ENCODE measurements around the gene TMC6. TPM values are rescaled to one million over a fixed set of nuclear protein-coding genes. Genes with fewer than 3 reads are reported as not detected.

Gene TMC6
- total RNA-seq, result 10 to 100 TPM; 21.8 to 72.8 (median 51.3) TPM

DNA sequence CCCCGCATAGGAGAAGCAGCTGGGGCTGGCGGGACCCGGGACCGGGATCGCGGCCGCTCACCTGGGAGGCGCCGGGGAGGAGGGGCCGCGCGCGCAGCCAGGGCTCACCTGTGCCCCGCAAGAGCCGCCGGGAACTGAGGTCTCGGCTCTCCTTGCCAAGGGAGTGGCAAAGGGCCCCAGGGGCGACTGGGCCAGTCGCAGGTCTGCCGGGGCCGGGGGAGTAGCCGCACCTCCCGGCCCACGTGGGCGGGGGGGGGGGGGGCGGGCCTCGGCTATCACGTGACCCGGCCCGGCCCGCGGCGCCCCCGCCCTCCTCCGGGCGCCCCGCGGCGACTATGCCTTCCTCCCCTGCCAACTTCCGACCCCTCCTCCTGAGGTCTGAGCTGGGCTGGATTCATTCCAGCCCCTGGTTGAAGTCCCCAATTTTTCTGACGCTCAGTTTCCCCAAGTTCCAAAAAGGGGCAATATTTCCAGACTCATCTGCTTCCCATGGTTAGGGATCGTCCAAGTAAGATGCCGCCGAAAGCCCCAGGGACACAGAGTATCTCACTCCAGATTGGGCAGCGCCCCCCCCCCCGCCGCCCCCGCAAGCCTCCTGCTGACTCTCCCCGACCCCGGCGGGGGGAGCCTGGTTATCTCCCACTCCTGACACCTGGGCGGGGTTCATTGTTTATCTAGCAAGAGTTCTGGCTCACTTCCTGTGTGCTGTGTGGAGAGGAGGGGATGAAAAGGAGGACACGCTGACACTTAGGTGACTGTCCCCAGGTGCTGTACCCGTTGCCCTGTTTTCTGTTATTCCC, at the start of gene TMC6:
Gene TMC6 (minus strand): TSS at position 205 of the 800 bp plus-strand sequence. CDS start 1,923 bp downstream, outside the sequence.
- no peak for DNase-seq (ENCODE audit: low spot score)
- ATAC-seq (ENCODE audit: low FRiP score), result peak; percentile 4
- TF ChIP-seq, protein P1, sequence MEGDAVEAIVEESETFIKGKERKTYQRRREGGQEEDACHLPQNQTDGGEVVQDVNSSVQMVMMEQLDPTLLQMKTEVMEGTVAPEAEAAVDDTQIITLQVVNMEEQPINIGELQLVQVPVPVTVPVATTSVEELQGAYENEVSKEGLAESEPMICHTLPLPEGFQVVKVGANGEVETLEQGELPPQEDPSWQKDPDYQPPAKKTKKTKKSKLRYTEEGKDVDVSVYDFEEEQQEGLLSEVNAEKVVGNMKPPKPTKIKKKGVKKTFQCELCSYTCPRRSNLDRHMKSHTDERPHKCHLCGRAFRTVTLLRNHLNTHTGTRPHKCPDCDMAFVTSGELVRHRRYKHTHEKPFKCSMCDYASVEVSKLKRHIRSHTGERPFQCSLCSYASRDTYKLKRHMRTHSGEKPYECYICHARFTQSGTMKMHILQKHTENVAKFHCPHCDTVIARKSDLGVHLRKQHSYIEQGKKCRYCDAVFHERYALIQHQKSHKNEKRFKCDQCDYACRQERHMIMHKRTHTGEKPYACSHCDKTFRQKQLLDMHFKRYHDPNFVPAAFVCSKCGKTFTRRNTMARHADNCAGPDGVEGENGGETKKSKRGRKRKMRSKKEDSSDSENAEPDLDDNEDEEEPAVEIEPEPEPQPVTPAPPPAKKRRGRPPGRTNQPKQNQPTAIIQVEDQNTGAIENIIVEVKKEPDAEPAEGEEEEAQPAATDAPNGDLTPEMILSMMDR (IDR thresholded peaks at IDR 0.05), result no peak

DNA sequence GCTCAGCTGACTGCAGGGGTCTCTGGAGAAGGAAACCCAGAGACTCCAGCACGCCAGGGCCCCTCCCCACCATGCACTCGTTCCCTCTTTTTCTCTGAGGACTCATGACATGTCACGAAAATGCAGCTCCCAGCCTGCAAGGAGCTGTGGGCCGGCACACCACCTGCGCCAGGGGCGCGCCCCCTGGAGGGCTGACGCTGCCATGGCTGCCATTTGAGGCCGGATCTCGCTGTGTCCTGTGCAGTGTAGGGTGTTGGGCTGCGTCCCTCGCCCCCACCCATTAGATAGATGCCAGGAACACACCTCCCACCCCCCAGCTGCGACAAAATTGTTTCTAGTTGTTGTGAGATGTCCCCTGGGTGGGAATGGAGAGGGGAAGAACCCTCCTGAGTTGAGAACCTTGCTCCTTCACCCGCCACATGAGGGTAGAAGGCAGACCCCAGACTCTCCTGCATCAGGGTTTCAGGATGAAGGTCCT, 48.0 kb upstream of the TMC6 start:
- peak; percentile 52 for ATAC-seq (ENCODE audit: low FRiP score)
- TF ChIP-seq, protein P1 (IDR thresholded peaks at IDR 0.05), result peak in 1 of 3 donors; percentile 79
- peak; percentile 43 for DNase-seq (ENCODE audit: low spot score)

GRCh38 chr17:78175643-78175981, 47.1 kb upstream of the TMC6 start:
- no peak for ATAC-seq (ENCODE audit: low FRiP score)
- TF ChIP-seq, protein P1 (IDR thresholded peaks at IDR 0.05), result no peak

DNA sequence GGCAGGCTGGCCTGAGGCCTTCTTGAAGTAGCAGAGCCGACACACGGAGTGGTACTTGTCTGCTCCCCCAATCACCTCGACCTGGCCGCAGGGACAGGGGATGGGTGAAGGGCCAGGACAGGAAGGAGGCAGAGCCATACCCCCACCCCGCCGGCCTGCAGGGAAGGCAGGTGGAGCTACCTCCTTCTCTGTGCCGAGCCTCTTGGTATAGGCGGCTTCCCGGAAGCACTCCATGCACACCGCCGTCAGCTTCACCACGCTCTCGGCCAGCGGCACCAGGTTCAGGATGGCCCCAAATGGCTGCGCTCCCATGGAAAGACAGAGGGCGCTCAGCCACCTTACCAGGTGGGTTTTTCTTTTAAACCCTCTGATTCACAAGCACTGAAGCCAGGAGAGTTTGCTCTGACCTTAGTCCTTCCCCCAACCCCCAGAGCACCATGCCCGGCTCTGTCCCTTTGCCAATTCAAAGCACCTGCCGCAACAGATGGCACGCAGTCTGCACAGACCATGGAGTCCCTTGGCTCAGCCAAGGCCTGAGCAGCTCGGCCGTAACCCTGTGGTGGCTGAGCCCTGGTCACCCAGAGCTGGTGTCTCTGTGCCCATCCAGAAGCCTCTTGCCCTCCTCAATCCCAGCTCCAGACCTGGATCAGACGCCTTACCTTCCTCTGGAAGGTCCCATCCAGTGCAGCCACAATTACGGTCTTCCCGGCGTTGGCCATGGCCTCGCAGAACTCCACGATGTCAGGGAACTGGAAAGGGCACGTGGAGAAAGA, 46.5 kb upstream of the TMC6 start:
- ATAC-seq (ENCODE audit: low FRiP score) (peak; percentile 7), DNase-seq (ENCODE audit: low spot score) (no peak)
- TF ChIP-seq, protein P1 (IDR thresholded peaks at IDR 0.05), result no peak

More at GRCh38 chr17:78175643-78175981, 47.1 kb upstream of the TMC6 start:
- no peak for DNase-seq (ENCODE audit: low spot score)

DNA sequence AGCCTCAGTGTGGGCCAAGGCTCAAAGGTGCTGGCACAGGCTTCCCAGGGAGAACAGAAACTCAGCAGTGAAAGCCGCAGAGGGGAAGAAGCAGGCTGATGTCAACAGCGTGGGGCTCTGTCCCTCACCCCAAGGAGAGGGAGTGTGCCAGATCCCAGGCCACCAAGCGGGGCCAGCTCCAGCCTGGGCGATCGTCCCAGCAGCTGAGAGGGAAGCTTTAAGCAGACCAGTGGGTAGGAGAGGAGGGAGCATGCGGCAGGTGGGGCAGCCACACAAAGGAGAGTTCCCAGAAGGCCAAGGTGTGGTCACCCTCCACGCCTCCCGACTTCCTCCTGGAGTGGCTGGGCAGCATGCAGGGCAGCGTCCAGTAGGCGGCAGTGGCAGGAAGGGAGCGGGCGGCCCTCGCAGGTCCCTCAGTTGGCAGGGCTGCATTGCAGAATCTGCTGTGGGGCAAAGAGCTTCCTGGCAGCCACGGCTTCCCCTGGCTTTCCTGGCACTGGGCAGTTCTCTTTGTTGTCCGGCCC, 45.9 kb upstream of the TMC6 start:
- TF ChIP-seq, protein P1 (IDR thresholded peaks at IDR 0.05), result peak in 1 of 3 donors; percentile 8
- DNase-seq (ENCODE audit: low spot score) (peak; percentile 35), ATAC-seq (ENCODE audit: low FRiP score) (peak; percentile 38)

- TF ChIP-seq, protein P1 (IDR thresholded peaks at IDR 0.05), result no peak
- DNase-seq (ENCODE audit: low spot score) (no peak), ATAC-seq (ENCODE audit: low FRiP score) (no peak)
These were observed 44.7 kb upstream of the TMC6 start for GRCh38 chr17:78173097-78173715.

All from omental fat pad (tissue), 4 donors.